ENCODE measurements around the gene CMIP.

- TF ChIP-seq CTCF (IDR thresholded peaks at IDR 0.05; ENCODE audit: insufficient read depth, low read length, poor library complexity, severe bottlenecking) (no peak), EZH2phosphoT487 (conservative IDR thresholded peaks at IDR 0.05; ENCODE audit: low read length) (no peak)
Observed at GRCh38 chr16:81752225-81752875, 307.7 kb downstream of the CMIP start.
